Measurements from ENCODE around the gene C22orf23. TPM values are rescaled to one million over a fixed set of nuclear protein-coding genes. Genes with fewer than 3 reads are reported as not detected.
A peak's percentile ranks its signal among the peaks of the same experiment; 100 is the strongest.

C22orf23 gene
- total RNA-seq, 4 donors from 2014 or later, result not detected

GRCh38 chr22:37896181-37896592 is 57.2 kb downstream of the C22orf23 start:
- Histone ChIP-seq H3K27ac (peak overlapping the region; percentile 82), H3K4me1 (peaks cover 79% of the 10 kb centered on the region), H3K9me3 (no peaks in the 10 kb centered on the region), H3K27me3 (no peaks in the 10 kb centered on the region), H3K4me3 (no peak overlapping the region), H3K36me3 (peaks cover 3% of the 10 kb centered on the region)
- DNase-seq (ENCODE audit: low spot score in 2 of 2), result no peak
- WGBS, result 37% methylated on average over 5 of the region's 5 CpGs
- TF ChIP-seq, protein P1, sequence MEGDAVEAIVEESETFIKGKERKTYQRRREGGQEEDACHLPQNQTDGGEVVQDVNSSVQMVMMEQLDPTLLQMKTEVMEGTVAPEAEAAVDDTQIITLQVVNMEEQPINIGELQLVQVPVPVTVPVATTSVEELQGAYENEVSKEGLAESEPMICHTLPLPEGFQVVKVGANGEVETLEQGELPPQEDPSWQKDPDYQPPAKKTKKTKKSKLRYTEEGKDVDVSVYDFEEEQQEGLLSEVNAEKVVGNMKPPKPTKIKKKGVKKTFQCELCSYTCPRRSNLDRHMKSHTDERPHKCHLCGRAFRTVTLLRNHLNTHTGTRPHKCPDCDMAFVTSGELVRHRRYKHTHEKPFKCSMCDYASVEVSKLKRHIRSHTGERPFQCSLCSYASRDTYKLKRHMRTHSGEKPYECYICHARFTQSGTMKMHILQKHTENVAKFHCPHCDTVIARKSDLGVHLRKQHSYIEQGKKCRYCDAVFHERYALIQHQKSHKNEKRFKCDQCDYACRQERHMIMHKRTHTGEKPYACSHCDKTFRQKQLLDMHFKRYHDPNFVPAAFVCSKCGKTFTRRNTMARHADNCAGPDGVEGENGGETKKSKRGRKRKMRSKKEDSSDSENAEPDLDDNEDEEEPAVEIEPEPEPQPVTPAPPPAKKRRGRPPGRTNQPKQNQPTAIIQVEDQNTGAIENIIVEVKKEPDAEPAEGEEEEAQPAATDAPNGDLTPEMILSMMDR (IDR thresholded peaks at IDR 0.05), result no peak
- no peak for TF ChIP-seq EP300 (IDR thresholded peaks at IDR 0.05)

DNA sequence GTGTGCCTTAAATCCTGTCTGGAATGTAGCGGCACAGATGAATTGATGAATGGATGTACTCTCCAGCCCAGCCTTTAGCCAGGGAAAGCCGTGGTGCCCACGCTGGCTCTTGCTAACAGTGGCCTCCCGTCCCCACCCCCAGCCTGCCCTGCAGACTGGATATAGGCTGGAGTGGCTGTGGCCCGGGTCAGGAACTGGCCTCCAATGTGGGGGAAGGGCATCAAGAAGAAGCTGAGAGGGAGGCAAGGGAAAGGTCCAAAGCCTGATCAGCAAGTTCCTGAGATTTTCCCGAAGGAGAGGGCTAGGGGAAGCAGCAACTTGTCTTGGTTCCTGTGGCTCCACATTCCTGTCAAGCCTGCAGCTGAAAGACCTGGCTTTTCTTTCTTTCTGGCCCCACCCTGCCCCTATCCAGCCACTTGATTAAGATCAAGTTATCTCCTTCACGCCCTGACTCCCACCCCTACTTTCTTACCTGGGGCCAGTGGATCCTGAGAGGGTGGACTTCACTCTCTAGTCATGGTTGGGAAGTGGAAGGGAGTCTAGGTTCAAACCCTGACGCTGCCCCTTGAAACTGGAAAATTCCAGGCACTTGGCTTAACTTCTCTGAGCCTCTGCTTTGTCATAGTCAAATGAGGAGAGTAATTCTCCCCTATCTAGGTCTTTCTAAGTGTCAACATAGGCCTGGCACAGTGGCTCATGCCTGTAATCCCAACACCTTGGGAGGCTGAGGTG is 58.3 kb downstream of the C22orf23 start:
- H3K4me3 ChIP-seq, result no peak overlapping the region

DNA sequence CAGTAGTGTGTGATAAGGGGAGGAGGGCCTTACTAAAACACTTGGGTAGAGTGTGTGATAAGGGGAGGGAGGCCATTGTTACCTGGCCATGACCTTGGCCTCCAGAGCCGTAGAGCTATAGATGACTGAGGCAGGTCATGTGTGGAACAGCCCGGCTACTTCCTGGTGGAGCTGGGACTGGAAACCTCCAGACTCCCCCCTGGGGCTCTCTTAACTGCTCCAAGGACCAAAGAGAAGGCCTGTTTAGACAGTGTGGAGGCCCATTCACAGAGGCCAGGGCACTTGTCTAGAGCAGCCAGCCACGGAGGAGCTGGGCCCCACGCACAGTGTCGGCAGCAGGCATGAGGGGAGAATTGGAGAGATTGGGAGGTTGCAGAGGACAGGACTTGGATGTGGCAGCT is 59.8 kb downstream of the C22orf23 start:
- no peak for DNase-seq (ENCODE audit: low spot score in 2 of 2)
- Histone ChIP-seq H3K4me1 (peaks cover 64% of the 10 kb centered on the region), H3K27ac (peak overlapping the region; percentile 82), H3K36me3 (peaks cover 28% of the 10 kb centered on the region), H3K4me3 (no peak overlapping the region), H3K9me3 (no peaks in the 10 kb centered on the region), H3K27me3 (no peaks in the 10 kb centered on the region)
- TF ChIP-seq, protein P1 (IDR thresholded peaks at IDR 0.05), result no peak
- TF ChIP-seq POLR2A (IDR thresholded peaks at IDR 0.05) (no peak), POLR2AphosphoS5 (IDR thresholded peaks at IDR 0.05) (no peak), EP300 (IDR thresholded peaks at IDR 0.05) (no peak)
- WGBS, result 70% methylated on average over 5 of the region's 5 CpGs

More for the DNA sequence above, 58.3 kb downstream of the C22orf23 start:
- Histone ChIP-seq H3K36me3 (peaks cover 12% of the 10 kb centered on the region), H3K9me3 (no peaks in the 10 kb centered on the region), H3K27ac (peak overlapping the region; percentile 82), H3K27me3 (no peaks in the 10 kb centered on the region), H3K4me1 (peaks cover 74% of the 10 kb centered on the region)
- 45% methylated on average over 8 of the region's 8 CpGs for WGBS
- TF ChIP-seq POLR2AphosphoS5 (IDR thresholded peaks at IDR 0.05), result no peak
- TF ChIP-seq EP300 (IDR thresholded peaks at IDR 0.05), result no peak
- no peak for TF ChIP-seq POLR2A (IDR thresholded peaks at IDR 0.05)
- TF ChIP-seq, protein P1 (IDR thresholded peaks at IDR 0.05), result no peak
- DNase-seq (ENCODE audit: low spot score in 2 of 2), result no peak

Other genes starting within 250 kb of the C22orf23 start
- gene GCAT, start 145.7 kb downstream of the C22orf23 start, total RNA-seq, result 10 to 100 TPM; 11.3 to 34.5 (median 20.1) TPM
- gene GALR3, start 130.2 kb downstream of the C22orf23 start, total RNA-seq, result not detected
- 10 to 100 TPM; 22.7 to 38.6 (median 32.7) TPM for gene ANKRD54, start 109.3 kb downstream of the C22orf23 start, total RNA-seq
- 100 to 1,000 TPM; 379 to 589 (median 576) TPM for gene EIF3L, start 104.2 kb downstream of the C22orf23 start, total RNA-seq
- gene MICALL1, start 47.3 kb downstream of the C22orf23 start, total RNA-seq, result 100 to 1,000 TPM; 125 to 157 (median 131) TPM
- 10 to 100 TPM; 60.1 to 66.8 (median 64.1) TPM for gene POLR2F, start 98 bp upstream of the C22orf23 start, total RNA-seq
- 10 to 100 TPM; 15.2 to 30.8 (median 20.5) TPM for gene SOX10, start 31.0 kb upstream of the C22orf23 start, total RNA-seq
- 10 to 100 TPM; 36.7 to 72.0 (median 61.5) TPM for gene PICK1, start 103.8 kb upstream of the C22orf23 start, total RNA-seq
- not detected for gene SLC16A8, start 130.6 kb upstream of the C22orf23 start, total RNA-seq
- gene BAIAP2L2, start 157.1 kb upstream of the C22orf23 start, total RNA-seq, result 1 to 10 TPM in 3 of 4 donors, under 1 TPM in 1; 0.49 to 1.7 (median 1.6) TPM
- 100 to 1,000 TPM in 1 of 4 donors, 10 to 100 TPM in 3; 49.7 to 178 (median 92.9) TPM for gene PLA2G6, start 228.2 kb upstream of the C22orf23 start, total RNA-seq
- gene MAFF, start 248.4 kb upstream of the C22orf23 start, total RNA-seq, result 10 to 100 TPM; 27.3 to 70.1 (median 52.8) TPM

All from suprapubic skin (tissue), 4 donors.